ENCODE results near the gene TMEM53. TPM values are rescaled to one million over a fixed set of nuclear protein-coding genes. Genes with fewer than 3 reads are reported as not detected.

The TMEM53 gene
- total RNA-seq, 1 donor = 6.9 TPM

- DNase-seq (ENCODE audit: insufficient read length, low spot score, missing footprints) = peak; percentile 49
- Histone ChIP-seq H4K20me1 (ENCODE audit: insufficient read depth, low read length) (no peaks in the 10 kb centered on the region), H3K27me3 (ENCODE audit: insufficient read depth, low read length) (no peaks in the 10 kb centered on the region), H3K9me3 (ENCODE audit: low read depth, low read length) (no peaks in the 10 kb centered on the region), H3K4me2 (ENCODE audit: insufficient read depth, low read length) (no peak overlapping the region), H3K4me3 (ENCODE audit: insufficient read depth, low read length) (no peak overlapping the region), H3K27ac (ENCODE audit: low read depth, low read length) (no peak overlapping the region), H3K36me3 (ENCODE audit: insufficient read depth, low read length) (peaks cover 77% of the 10 kb centered on the region), H2AFZ (ENCODE audit: low read length) (no peak overlapping the region), H3K79me2 (ENCODE audit: insufficient read depth, low read length) (peaks cover 4% of the 10 kb centered on the region), H3K4me1 (ENCODE audit: insufficient read depth, low read length) (peaks cover 14% of the 10 kb centered on the region)
- no peak for TF ChIP-seq CTCF (IDR thresholded peaks at IDR 0.05; ENCODE audit: extremely low read depth, low read depth, low read length)
These were observed 30.5 kb downstream of the TMEM53 start for GRCh38 chr1:44643721-44644334.

DNA sequence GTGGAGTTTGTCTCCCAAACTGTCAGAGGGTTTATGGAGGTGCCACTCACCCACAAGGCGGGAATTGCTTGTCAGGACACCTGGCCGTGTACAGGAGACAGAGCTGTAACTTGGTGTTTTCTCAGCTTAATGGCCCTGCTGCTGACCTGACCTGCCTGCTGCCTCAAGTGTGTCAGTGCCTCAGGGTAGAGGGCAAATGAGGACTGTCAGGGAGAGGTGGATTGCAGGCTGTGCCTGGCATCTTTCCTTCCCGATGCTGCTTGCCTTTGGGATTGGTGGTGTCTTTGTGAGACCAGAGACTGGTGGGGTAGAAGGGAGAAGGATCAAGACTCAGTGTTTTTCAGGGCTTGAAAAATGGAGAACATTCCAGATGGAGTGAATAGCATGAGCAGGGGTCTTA lies 31.4 kb downstream of the TMEM53 start:
- Histone ChIP-seq H3K4me1 (ENCODE audit: insufficient read depth, low read length) (peaks cover 14% of the 10 kb centered on the region), H3K4me3 (ENCODE audit: insufficient read depth, low read length) (no peak overlapping the region), H2AFZ (ENCODE audit: low read length) (no peak overlapping the region), H3K9me3 (ENCODE audit: low read depth, low read length) (no peaks in the 10 kb centered on the region), H4K20me1 (ENCODE audit: insufficient read depth, low read length) (no peaks in the 10 kb centered on the region), H3K79me2 (ENCODE audit: insufficient read depth, low read length) (peaks cover 4% of the 10 kb centered on the region), H3K36me3 (ENCODE audit: insufficient read depth, low read length) (peaks cover 78% of the 10 kb centered on the region), H3K27me3 (ENCODE audit: insufficient read depth, low read length) (no peaks in the 10 kb centered on the region), H3K27ac (ENCODE audit: low read depth, low read length) (peak overlapping the region; percentile 35), H3K4me2 (ENCODE audit: insufficient read depth, low read length) (no peak overlapping the region)
- TF ChIP-seq CTCF (IDR thresholded peaks at IDR 0.05; ENCODE audit: extremely low read depth, low read depth, low read length) = no peak
- no peak for DNase-seq (ENCODE audit: insufficient read length, low spot score, missing footprints)

DNA sequence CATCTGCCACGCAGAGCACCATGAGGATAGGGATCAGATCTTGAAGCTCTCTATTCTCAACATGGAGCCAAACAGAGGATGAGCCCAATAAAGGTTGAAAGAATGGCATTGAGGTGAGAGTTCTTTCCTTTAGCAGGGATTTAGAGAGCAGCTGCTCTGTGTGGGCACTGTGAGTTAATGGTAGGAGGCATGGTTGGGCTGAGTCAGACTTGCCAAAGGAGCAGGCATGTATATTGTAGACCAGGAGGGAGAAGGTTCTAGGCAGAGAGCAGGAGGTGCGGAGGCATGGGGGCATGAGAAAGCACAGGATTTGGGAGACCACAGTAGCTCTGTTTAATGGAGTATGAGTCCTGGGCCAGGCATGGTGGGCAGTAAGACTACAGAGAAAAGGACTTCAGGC lies 32.0 kb downstream of the TMEM53 start:
- H3K79me2 ChIP-seq (ENCODE audit: insufficient read depth, low read length) = peaks cover 4% of the 10 kb centered on the region
- H3K27ac ChIP-seq (ENCODE audit: low read depth, low read length) = no peak overlapping the region
- no peaks in the 10 kb centered on the region for H3K27me3 ChIP-seq (ENCODE audit: insufficient read depth, low read length)
- DNase-seq (ENCODE audit: insufficient read length, low spot score, missing footprints) = peak; percentile 73
- no peak for TF ChIP-seq CTCF (IDR thresholded peaks at IDR 0.05; ENCODE audit: extremely low read depth, low read depth, low read length)
- peaks cover 14% of the 10 kb centered on the region for H3K4me1 ChIP-seq (ENCODE audit: insufficient read depth, low read length)
- peaks cover 3% of the 10 kb centered on the region for H4K20me1 ChIP-seq (ENCODE audit: insufficient read depth, low read length)
- no peak overlapping the region for H2AFZ ChIP-seq (ENCODE audit: low read length)
- no peak overlapping the region for H3K4me2 ChIP-seq (ENCODE audit: insufficient read depth, low read length)
- H3K36me3 ChIP-seq (ENCODE audit: insufficient read depth, low read length) = peaks cover 76% of the 10 kb centered on the region
- no peaks in the 10 kb centered on the region for H3K9me3 ChIP-seq (ENCODE audit: low read depth, low read length)
- no peak overlapping the region for H3K4me3 ChIP-seq (ENCODE audit: insufficient read depth, low read length)

DNA sequence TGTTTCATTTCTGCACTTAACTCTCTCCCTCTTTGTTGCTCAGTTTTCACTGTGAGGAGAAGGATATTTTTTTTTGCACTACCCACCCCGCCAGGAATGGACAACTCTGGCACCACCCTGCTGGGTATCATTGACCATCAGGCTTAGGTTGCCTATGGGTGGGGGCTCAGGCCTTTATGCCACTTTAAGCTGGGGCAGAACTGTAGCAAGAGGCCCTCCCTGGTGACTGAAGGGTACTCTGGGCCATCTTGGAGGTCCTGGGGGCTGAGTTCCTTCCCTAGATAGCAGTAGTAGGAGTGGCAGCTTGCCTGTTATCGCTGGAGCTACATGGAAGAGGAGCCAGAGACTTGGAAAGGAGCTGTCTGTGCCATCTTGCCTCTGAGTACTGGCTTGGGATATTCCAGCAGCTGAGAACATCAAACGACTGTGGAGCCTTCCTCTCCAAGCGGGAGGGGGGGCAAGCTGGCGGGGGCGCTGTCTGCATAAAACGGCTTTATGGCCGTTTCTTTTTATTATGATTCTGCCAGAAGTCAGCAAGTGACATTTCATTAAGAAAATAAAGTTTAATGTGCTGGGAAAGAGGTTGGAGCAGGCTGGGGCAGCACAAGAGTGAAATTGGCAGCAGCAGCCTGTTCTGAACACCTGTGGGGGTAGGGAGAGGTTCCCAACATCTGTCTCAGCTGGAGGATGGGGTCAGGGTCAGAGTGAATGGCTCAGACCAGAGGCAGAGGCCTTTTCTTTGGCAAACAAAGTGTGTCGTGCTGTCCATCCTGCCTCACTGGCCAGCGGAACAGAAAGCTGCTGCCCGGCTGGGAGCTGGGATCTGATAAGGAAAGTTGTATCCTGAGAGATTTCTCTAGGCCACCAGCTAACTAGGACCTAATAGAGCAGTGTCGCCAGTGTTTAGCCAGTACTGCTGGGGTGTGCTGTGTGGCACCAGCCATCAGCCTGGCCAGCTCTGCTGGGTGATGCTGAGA lies 32.9 kb downstream of the TMEM53 start:
- no peaks in the 10 kb centered on the region for H3K9me3 ChIP-seq (ENCODE audit: low read depth, low read length)
- no peak overlapping the region for H3K4me3 ChIP-seq (ENCODE audit: insufficient read depth, low read length)
- H3K27me3 ChIP-seq (ENCODE audit: insufficient read depth, low read length) = no peaks in the 10 kb centered on the region
- H2AFZ ChIP-seq (ENCODE audit: low read length) = no peak overlapping the region
- H3K4me1 ChIP-seq (ENCODE audit: insufficient read depth, low read length) = peaks cover 14% of the 10 kb centered on the region
- H3K79me2 ChIP-seq (ENCODE audit: insufficient read depth, low read length) = peaks cover 4% of the 10 kb centered on the region
- peak; percentile 81 for DNase-seq (ENCODE audit: insufficient read length, low spot score, missing footprints)
- H3K4me2 ChIP-seq (ENCODE audit: insufficient read depth, low read length) = no peak overlapping the region
- no peak for TF ChIP-seq CTCF (IDR thresholded peaks at IDR 0.05; ENCODE audit: extremely low read depth, low read depth, low read length)
- no peak overlapping the region for H3K27ac ChIP-seq (ENCODE audit: low read depth, low read length)
- H3K36me3 ChIP-seq (ENCODE audit: insufficient read depth, low read length) = peaks cover 79% of the 10 kb centered on the region
- peaks cover 4% of the 10 kb centered on the region for H4K20me1 ChIP-seq (ENCODE audit: insufficient read depth, low read length)

All from osteoblast (primary cell).